Measurements from ENCODE around the gene GPC1.

DNA sequence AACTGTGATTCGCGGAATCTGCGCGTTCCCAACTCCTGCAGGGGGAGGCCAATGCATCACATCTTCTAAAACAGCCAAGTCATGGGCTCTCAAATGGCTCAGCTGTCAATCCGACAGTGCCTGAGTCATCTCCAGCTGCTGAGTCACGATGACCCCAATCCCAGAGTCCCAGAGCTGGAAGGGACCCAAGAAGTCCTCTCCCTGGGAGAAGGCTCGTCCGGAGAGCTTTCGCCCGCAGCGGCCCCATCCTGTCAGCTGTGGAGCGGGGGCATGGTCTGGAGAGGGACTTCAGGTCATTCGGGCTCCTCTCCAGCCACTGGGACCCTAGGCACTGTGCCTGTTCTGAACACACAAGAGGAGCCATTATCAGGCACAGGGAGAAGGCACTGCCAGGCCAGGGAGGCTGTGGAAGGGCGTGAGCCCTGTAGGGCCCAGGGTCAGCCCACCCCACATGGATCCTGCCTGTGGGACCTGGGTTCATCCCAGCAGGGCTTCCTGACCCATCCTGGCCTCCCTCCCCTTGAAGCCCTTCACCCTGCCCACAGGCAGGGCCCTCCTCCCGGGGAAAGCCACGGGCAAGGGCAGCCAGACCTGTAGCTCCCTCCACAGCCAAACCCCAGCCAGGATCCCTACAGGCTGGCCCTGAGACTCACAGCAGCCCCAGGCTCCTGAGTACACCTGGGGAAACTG is 47.6 kb upstream of the GPC1 start:
- TF ChIP-seq, protein P1, sequence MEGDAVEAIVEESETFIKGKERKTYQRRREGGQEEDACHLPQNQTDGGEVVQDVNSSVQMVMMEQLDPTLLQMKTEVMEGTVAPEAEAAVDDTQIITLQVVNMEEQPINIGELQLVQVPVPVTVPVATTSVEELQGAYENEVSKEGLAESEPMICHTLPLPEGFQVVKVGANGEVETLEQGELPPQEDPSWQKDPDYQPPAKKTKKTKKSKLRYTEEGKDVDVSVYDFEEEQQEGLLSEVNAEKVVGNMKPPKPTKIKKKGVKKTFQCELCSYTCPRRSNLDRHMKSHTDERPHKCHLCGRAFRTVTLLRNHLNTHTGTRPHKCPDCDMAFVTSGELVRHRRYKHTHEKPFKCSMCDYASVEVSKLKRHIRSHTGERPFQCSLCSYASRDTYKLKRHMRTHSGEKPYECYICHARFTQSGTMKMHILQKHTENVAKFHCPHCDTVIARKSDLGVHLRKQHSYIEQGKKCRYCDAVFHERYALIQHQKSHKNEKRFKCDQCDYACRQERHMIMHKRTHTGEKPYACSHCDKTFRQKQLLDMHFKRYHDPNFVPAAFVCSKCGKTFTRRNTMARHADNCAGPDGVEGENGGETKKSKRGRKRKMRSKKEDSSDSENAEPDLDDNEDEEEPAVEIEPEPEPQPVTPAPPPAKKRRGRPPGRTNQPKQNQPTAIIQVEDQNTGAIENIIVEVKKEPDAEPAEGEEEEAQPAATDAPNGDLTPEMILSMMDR (IDR thresholded peaks at IDR 0.05) = no peak
- no peak for TF ChIP-seq POLR2A (IDR thresholded peaks at IDR 0.05)

All from heart left ventricle (tissue), 13 donors.